Stimulated activated effector memory CD8-positive, alpha-beta T cell treated with anti-CD3 and anti-CD28 coated beads, Interleukin-12 subunit alpha, Interleukin-12 subunit beta, amount 100 ng/mL, for 72 hours (primary cell): ENCODE measurements around the gene PSME3.

ENCODE experiments used
- ATAC-seq: fragments of 150-1000 bp; cut with Tn5 transposase; 2 replicates; pipeline ENCODE4 v1.10.0; 2021
- DNase-seq, 2 donors: peaks; one replicate each; pipeline ENCODE4 v3.0.0; 2021 to 2022; ENCODE audit warnings: low spot score in 2 of 2
- H3K27ac Mint-ChIP-seq: one replicate; pipeline ENCODE4 v1.8.0; 2022; ENCODE audit warnings: mild to moderate bottlenecking, mixed read lengths
- H3K36me3 Mint-ChIP-seq: one replicate; pipeline ENCODE4 v1.8.0; 2022; ENCODE audit warnings: mild to moderate bottlenecking, mixed read lengths
- H3K4me1 Mint-ChIP-seq: one replicate; pipeline ENCODE4 v1.8.0; 2022; ENCODE audit warnings: mixed read lengths
- H3K4me3 Mint-ChIP-seq: one replicate; pipeline ENCODE4 v1.8.0; 2022; ENCODE audit warnings: mild to moderate bottlenecking, mixed read lengths
- H3K9me3 Mint-ChIP-seq: one replicate; pipeline ENCODE4 v1.8.0; 2022; ENCODE audit warnings: mixed read lengths

Gene PSME3

DNA sequence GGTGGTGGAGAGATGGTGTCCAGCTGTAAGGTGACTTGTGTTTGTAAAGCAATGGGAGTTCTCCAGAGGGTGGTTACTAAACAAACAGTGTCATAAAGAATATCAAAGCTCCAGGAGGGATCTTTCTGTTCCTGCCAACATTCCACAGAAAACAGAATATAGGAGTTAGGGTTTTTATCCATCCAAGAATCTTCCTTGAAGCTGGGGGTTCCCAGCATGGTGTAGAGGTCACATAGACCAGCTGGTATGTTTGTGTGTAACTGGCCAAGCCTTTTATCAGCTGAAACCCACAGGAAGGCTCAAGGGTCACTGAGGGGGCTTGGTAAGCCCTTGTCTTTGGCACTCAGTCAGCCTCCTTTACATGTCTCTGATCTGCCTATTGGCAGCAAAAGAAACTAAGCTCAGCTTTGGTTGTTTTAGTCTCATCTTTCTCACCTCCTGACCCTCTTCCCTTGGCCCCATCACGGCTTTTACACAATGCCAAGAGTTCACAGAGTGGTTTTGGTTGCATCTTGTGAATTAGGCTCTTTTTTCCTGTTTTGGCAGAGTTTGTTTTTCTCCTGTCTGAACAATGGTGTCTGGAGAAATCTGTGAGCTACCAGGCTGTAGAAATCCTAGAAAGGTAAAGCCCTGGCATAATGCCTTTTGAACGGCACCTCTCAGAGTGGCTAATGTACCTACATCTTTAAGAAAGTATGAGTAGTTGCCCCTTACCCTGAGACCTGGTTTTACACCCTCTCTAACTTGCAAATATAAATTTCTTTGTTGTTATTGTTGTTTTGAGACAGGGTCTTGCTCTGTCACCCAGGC, 29.9 kb upstream of the PSME3 start:
- Mint-ChIP-seq H3K4me1 (peaks cover 8% of the 10 kb centered on the region), H3K36me3 (peaks cover under 1% of the 10 kb centered on the region), H3K27ac (peak overlapping the region; percentile 48), H3K4me3 (no peak overlapping the region), H3K9me3 (no peaks in the 10 kb centered on the region)
- DNase-seq (no peak), ATAC-seq (no peak)

GRCh38 chr17:42804918-42805367, 28.3 kb upstream of the PSME3 start:
- no peaks in the 10 kb centered on the region for H3K4me1 Mint-ChIP-seq
- ATAC-seq (no peak), DNase-seq (no peak)
- H3K9me3 Mint-ChIP-seq: no peaks in the 10 kb centered on the region
- peaks cover 17% of the 10 kb centered on the region for H3K36me3 Mint-ChIP-seq
- H3K27ac Mint-ChIP-seq: no peak overlapping the region
- H3K4me3 Mint-ChIP-seq: no peak overlapping the region

GRCh38 chr17:42806249-42806648, 26.9 kb upstream of the PSME3 start:
- Mint-ChIP-seq H3K9me3 (no peaks in the 10 kb centered on the region), H3K4me1 (no peaks in the 10 kb centered on the region), H3K36me3 (peaks cover 30% of the 10 kb centered on the region), H3K27ac (peak overlapping the region; percentile 29), H3K4me3 (no peak overlapping the region)
- DNase-seq: no peak
- no peak for ATAC-seq

DNA sequence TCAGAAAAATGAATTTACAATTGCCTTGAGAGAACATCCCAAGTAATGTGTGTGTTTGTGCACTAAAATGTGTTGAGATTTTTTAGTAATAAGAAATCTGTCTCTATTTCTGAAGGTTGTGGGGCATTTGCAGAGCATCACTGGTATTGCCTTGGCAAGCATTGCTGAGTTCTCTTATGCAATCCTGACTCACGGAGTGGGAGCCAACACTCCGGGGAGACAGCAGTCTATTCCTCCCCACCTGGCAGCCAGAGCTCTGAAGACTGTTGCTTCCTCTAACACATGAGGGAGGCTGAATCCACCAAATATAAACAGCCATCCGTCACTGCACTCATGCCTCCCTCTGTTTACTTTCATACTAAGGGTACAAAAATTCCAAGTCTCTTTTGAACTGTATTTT, 23.9 kb upstream of the PSME3 start:
- no peak for DNase-seq
- Mint-ChIP-seq H3K27ac (no peak overlapping the region), H3K9me3 (no peaks in the 10 kb centered on the region), H3K4me3 (no peak overlapping the region), H3K36me3 (peaks cover 60% of the 10 kb centered on the region), H3K4me1 (no peaks in the 10 kb centered on the region)
- no peak for ATAC-seq

- DNase-seq (no peak), ATAC-seq (no peak)
- H3K4me3 Mint-ChIP-seq: no peak overlapping the region
- no peaks in the 10 kb centered on the region for H3K9me3 Mint-ChIP-seq
- H3K4me1 Mint-ChIP-seq: peaks cover 6% of the 10 kb centered on the region
- H3K36me3 Mint-ChIP-seq: peaks cover 100% of the 10 kb centered on the region
- H3K27ac Mint-ChIP-seq: no peak overlapping the region
Measured at GRCh38 chr17:42814633-42815399, 18.4 kb upstream of the PSME3 start.

GRCh38 chr17:42817866-42818265, 15.3 kb upstream of the PSME3 start:
- ATAC-seq: no peak
- no peak for DNase-seq
- Mint-ChIP-seq H3K36me3 (peaks cover 100% of the 10 kb centered on the region), H3K4me3 (no peak overlapping the region), H3K9me3 (no peaks in the 10 kb centered on the region), H3K27ac (peak overlapping the region; percentile 26), H3K4me1 (peaks cover 24% of the 10 kb centered on the region)

- no peak for ATAC-seq
- H3K4me1 Mint-ChIP-seq: peaks cover 29% of the 10 kb centered on the region
- peaks cover 95% of the 10 kb centered on the region for H3K36me3 Mint-ChIP-seq
- peak overlapping the region; percentile 26 for H3K27ac Mint-ChIP-seq
- no peaks in the 10 kb centered on the region for H3K9me3 Mint-ChIP-seq
- no peak overlapping the region for H3K4me3 Mint-ChIP-seq
- DNase-seq: no peak
Measured at GRCh38 chr17:42818379-42818778, 14.8 kb upstream of the PSME3 start.

- DNase-seq (peak; percentile 59 to 81), ATAC-seq (peak; percentile 60)
- Mint-ChIP-seq H3K4me3 (no peak overlapping the region), H3K9me3 (no peaks in the 10 kb centered on the region), H3K27ac (no peak overlapping the region), H3K4me1 (peaks cover 41% of the 10 kb centered on the region), H3K36me3 (peaks cover 84% of the 10 kb centered on the region)
Measured at GRCh38 chr17:42819939-42820535, 13.2 kb upstream of the PSME3 start.

GRCh38 chr17:42821176-42821575, 12.0 kb upstream of the PSME3 start:
- H3K27ac Mint-ChIP-seq: peak overlapping the region; percentile 59

GRCh38 chr17:42827472-42827871, 5.7 kb upstream of the PSME3 start:
- DNase-seq: no peak
- H3K4me1 Mint-ChIP-seq: peaks cover 29% of the 10 kb centered on the region
- H3K4me3 Mint-ChIP-seq: no peak overlapping the region
- ATAC-seq: no peak
- no peaks in the 10 kb centered on the region for H3K9me3 Mint-ChIP-seq
- H3K36me3 Mint-ChIP-seq: peaks cover 10% of the 10 kb centered on the region
- no peak overlapping the region for H3K27ac Mint-ChIP-seq

More at GRCh38 chr17:42821176-42821575, 12.0 kb upstream of the PSME3 start:
- no peak overlapping the region for H3K4me3 Mint-ChIP-seq
- peaks cover 73% of the 10 kb centered on the region for H3K36me3 Mint-ChIP-seq
- no peaks in the 10 kb centered on the region for H3K9me3 Mint-ChIP-seq
- ATAC-seq (no peak), DNase-seq (no peak)
- H3K4me1 Mint-ChIP-seq: peaks cover 41% of the 10 kb centered on the region

DNA sequence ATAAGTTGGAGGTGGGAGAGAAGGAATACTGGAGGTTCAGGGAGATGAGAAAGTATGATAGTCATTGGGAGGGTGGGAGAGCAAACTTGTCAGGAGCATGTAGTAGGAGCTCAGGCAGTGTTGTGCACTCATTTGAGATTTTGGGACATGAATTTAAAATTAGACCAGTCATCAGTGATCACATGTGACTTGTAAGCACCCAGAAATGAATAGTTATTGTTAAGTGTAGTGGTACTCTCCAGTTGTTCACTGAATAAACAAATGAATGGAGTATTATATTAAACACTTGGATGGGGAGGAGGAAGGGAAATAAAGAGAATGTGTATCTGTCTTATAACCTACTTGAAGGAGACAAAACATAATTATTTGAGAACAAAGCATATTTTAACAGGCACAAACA, 2.2 kb upstream of the PSME3 start:
- H3K36me3 Mint-ChIP-seq: peaks cover 32% of the 10 kb centered on the region

DNA sequence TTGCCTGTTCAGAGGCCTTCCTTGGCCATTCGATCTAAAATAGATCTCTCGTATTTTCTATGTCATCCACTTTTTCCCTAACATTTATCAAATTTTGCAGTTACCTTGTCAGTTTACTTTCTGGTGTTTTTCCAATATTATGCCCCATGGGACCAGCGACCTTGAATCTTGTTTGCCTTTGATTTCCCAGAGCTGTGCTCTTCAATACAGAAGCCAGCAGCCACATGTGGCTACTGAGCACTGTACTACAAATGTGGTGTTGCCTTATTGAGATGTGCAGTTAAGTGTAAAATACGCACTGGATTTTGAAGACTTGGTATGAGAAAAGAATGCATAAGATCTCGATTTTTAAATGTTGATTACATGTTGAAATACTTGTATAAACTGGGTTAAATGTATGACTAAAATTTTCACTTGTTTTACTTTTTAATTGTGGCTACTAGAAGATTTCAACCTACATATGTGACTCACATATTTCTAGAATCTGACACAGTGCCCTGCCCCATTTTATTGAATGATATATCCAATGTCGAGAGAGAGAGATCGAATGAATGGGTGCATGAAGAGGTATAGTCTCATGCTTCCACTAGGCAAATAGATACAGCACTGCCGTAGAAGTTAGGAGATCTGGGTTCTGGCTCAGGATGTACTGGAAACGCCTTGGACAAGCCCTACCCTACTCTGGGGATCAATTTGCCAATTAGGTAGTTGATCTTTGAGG, 824 bp upstream of the PSME3 start:
- no peak for DNase-seq
- Mint-ChIP-seq H3K36me3 (peaks cover 46% of the 10 kb centered on the region), H3K4me3 (peak overlapping the region; percentile 93), H3K9me3 (no peaks in the 10 kb centered on the region), H3K4me1 (peaks cover 22% of the 10 kb centered on the region), H3K27ac (peak overlapping the region; percentile 98)
- peak; percentile 61 for ATAC-seq

More for the DNA sequence above, 2.2 kb upstream of the PSME3 start:
- DNase-seq (no peak), ATAC-seq (no peak)
- H3K4me3 Mint-ChIP-seq: no peak overlapping the region
- H3K9me3 Mint-ChIP-seq: no peaks in the 10 kb centered on the region
- H3K4me1 Mint-ChIP-seq: peaks cover 22% of the 10 kb centered on the region
- no peak overlapping the region for H3K27ac Mint-ChIP-seq

GRCh38 chr17:42833767-42834422, 698 bp downstream of the PSME3 start:
- Mint-ChIP-seq H3K4me1 (peaks cover 22% of the 10 kb centered on the region), H3K36me3 (peaks cover 61% of the 10 kb centered on the region), H3K27ac (peak overlapping the region; percentile 98), H3K4me3 (peak overlapping the region; percentile 93), H3K9me3 (no peaks in the 10 kb centered on the region)
- no peak for ATAC-seq
- no peak for DNase-seq

DNA sequence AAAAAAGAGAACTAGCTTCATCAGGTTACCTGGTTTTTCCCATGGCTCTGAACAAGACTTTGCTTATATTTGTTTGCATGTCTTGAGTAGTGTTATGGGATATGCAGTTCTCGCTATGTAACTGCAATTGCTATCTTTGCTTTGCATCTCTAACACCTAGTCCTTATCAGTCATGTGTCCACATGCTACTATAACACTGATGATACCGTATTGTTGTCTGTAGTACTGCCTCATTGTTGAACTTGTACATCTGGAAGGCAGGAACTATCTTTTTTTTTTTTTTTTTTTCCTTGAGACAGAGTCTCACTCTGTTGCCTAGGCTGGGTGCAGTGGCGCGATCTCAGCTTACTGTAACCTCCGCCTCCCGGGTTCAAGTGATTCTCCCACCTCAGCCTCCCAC, 2.5 kb downstream of the PSME3 start:
- no peak for DNase-seq
- Mint-ChIP-seq H3K4me1 (peaks cover 22% of the 10 kb centered on the region), H3K27ac (no peak overlapping the region), H3K9me3 (no peaks in the 10 kb centered on the region), H3K4me3 (no peak overlapping the region), H3K36me3 (peaks cover 80% of the 10 kb centered on the region)
- ATAC-seq: no peak
